ENCODE results near the gene CC2D1B.

CC2D1B gene

GRCh38 chr1:52305417-52306226 is 60.4 kb downstream of the CC2D1B start:
- no peak for DNase-seq
